Skeletal muscle tissue (tissue), 4 donors: ENCODE measurements around the gene MOXD1. TPM values are rescaled to one million over a fixed set of nuclear protein-coding genes. Genes with fewer than 3 reads are reported as not detected.
"Not testable (repeated sequence)": the region's sequence is repeated elsewhere in the genome, so short reads cannot be mapped to it uniquely, and the experiment has no call there.

Experiments
- H3K27ac ChIP-seq: one replicate; pipeline ENCODE4 v1.7.0; 2013; ENCODE audit warnings: mild to moderate bottlenecking, low read depth, low read length, inconsistent platforms
- H3K27me3 ChIP-seq, 3 donors: one replicate each; pipeline ENCODE4 v1.7.0; 2013; ENCODE audit warnings: low read length in 3 of 3; ENCODE audit not compliant: control insufficient read depth in 3 of 3, insufficient read depth in 3 of 3
- H3K36me3 ChIP-seq, 3 donors: one replicate each; pipeline ENCODE4 v1.7.0; 2013; ENCODE audit warnings: low read length in 3 of 3; ENCODE audit not compliant: control insufficient read depth in 3 of 3, insufficient read depth in 3 of 3
- H3K4me1 ChIP-seq, 3 donors: one replicate each; pipeline ENCODE4 v1.7.0; 2013; ENCODE audit warnings: low read length in 3 of 3, mild to moderate bottlenecking in 3 of 3; ENCODE audit not compliant: control insufficient read depth in 3 of 3, insufficient read depth in 3 of 3
- H3K4me3 ChIP-seq, 3 donors: one replicate each; pipeline ENCODE4 v1.7.0; 2013; ENCODE audit warnings: low read length in 3 of 3
- H3K9ac ChIP-seq, 3 donors: one replicate each; pipeline ENCODE4 v1.7.0; 2013; ENCODE audit warnings: low read length in 3 of 3, mild to moderate bottlenecking in 3 of 3, moderate library complexity in 2 of 3, low read depth in 1 of 3
- H3K9me3 ChIP-seq, 3 donors: one replicate each; pipeline ENCODE4 v1.7.0; 2013; ENCODE audit warnings: low read length in 3 of 3; ENCODE audit not compliant: control insufficient read depth in 3 of 3
- total RNA-seq: library from RNA; depleted of rRNA; stranded (reverse); fragments of >200 nt; gene quantifications from one replicate; pipeline ENCODE4 v1.2.3, GENCODE V29; 2014
- donor health status: Osteomylitis.

MOXD1 gene
- total RNA-seq, 1 donor from 2014 or later, result 1.0 TPM

DNA sequence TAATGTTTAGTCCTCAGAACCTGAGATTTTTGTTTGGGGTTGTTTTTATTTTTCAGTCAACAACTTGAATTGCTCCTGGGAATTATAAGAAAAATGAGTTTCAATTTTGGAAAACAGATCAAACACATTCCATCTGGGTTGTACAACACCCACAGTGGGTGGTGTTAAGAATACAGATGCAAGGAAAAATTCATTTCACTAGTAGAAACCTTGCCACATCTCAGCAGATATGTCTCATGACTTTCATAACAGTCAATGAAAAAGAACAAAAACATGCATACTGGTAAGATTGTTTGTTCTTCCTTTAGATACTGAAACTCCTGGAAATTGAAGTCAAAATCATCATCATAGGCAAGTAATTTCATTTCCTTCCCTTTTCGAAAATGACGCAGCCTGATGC lies 78.9 kb downstream of the MOXD1 start:
- Histone ChIP-seq H3K4me3 (no peak overlapping the region), H3K9me3 (no peaks in the 10 kb centered on the region), H3K36me3 (no peaks in the 10 kb centered on the region), H3K27ac (no peak overlapping the region), H3K27me3 (no peaks in the 10 kb centered on the region), H3K9ac (no peak overlapping the region), H3K4me1 (no peaks in the 10 kb centered on the region)

DNA sequence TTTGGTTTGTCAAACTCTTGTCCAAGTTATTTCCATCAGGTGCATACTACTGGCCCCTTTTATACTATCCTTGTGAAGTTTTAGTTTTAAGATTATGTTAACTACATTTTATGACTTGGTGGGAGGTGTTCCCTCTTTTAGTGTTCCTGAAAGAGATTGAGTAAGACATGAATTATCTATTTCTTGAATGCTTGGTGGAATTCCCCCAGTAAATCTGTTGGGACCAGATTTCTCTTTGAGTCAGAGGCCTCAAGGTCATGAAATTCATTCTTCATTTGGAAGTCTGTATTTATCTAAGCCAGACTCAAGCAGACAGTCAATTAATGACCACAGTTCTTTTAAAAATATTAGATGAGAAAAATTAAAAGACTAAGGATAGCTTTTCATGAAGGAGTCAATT lies 81.3 kb downstream of the MOXD1 start:
- Histone ChIP-seq H3K27ac (no peak overlapping the region), H3K9ac (no peak overlapping the region), H3K36me3 (no peaks in the 10 kb centered on the region), H3K4me1 (no peaks in the 10 kb centered on the region), H3K27me3 (no peaks in the 10 kb centered on the region), H3K9me3 (no peaks in the 10 kb centered on the region), H3K4me3 (no peak overlapping the region)

GRCh38 chr6:132316970-132317369 lies 84.3 kb downstream of the MOXD1 start:
- no peaks in the 10 kb centered on the region for H3K27me3 ChIP-seq
- no peak overlapping the region for H3K27ac ChIP-seq
- no peaks in the 10 kb centered on the region for H3K9me3 ChIP-seq
- H3K4me3 ChIP-seq, result no peak overlapping the region
- no peaks in the 10 kb centered on the region for H3K36me3 ChIP-seq
- H3K9ac ChIP-seq, result no peak overlapping the region
- no peaks in the 10 kb centered on the region for H3K4me1 ChIP-seq

- Histone ChIP-seq H3K27ac (no peak overlapping the region), H3K9ac (no peak overlapping the region), H3K9me3 (peaks cover 0 to 3% (median 2%) of the 10 kb centered on the region in 3 donors), H3K36me3 (no peaks in the 10 kb centered on the region), H3K27me3 (no peaks in the 10 kb centered on the region), H3K4me1 (no peaks in the 10 kb centered on the region), H3K4me3 (no peak overlapping the region)
Observed at GRCh38 chr6:132314432-132314831, 86.8 kb downstream of the MOXD1 start.

DNA sequence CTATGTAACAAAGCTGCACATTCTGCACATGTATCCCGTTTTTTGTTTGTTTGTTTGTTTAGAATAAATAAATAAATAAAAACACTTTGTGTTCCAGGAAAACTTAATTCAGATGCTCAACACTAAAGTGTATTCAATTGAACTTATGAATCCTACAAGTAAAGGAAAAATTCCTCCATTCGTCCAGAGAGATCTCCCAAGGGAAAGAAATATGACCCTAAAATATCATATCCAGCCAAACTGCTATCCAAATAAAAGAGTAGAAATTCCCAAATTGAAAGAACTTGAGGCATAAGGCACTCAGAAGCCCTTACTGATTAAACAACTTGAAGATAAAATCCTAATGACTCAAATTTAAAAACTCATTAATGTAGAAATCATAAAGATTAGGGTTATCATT lies 90.4 kb downstream of the MOXD1 start:
- H3K9ac ChIP-seq, result no peak overlapping the region
- no peaks in the 10 kb centered on the region for H3K27me3 ChIP-seq
- no peaks in the 10 kb centered on the region for H3K36me3 ChIP-seq
- H3K27ac ChIP-seq, result no peak overlapping the region
- H3K4me1 ChIP-seq, result no peaks in the 10 kb centered on the region
- H3K9me3 ChIP-seq, result peaks cover 0 to 3% (median 2%) of the 10 kb centered on the region in 3 donors
- H3K4me3 ChIP-seq, result no peak overlapping the region

- not testable (repeated sequence) for H3K27ac ChIP-seq, H3K4me3 ChIP-seq, H3K4me1 ChIP-seq, H3K36me3 ChIP-seq, H3K27me3 ChIP-seq, H3K9me3 ChIP-seq, H3K9ac ChIP-seq
Observed at GRCh38 chr6:132310151-132310550, 91.1 kb downstream of the MOXD1 start.

DNA sequence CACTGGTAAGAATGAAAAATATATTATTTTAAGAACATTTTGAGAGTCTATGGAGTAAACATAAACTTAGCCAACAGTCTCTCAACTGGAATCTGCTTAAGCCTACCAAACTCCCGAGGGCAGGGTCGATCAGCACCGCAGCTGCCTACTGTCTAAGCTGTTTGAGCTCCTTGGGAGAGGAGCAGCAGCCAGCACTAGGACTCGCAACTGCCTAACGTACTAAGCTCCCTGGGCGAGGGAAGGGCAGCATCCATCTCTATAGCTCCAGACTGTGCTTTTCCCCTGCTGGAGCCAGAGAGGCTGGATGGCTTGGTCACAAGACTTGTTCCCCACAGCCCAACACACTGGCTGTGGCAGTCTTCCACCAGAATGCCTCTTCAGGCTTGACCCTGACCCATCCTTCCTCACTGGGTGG lies 96.4 kb downstream of the MOXD1 start:
- Histone ChIP-seq H3K9me3 (peaks cover 0 to 3% (median 2%) of the 10 kb centered on the region in 3 donors), H3K36me3 (no peaks in the 10 kb centered on the region), H3K4me3 (no peak overlapping the region), H3K9ac (no peak overlapping the region), H3K27me3 (peaks cover 0 to 2% (median 0%) of the 10 kb centered on the region in 3 donors), H3K4me1 (no peaks in the 10 kb centered on the region), H3K27ac (no peak overlapping the region)

GRCh38 chr6:132300323-132300949 lies 100.8 kb downstream of the MOXD1 start:
- no peaks in the 10 kb centered on the region for H3K4me1 ChIP-seq
- no peaks in the 10 kb centered on the region for H3K36me3 ChIP-seq
- peaks cover 0 to 2% (median 0%) of the 10 kb centered on the region in 3 donors for H3K27me3 ChIP-seq
- H3K27ac ChIP-seq, result no peak overlapping the region
- H3K9me3 ChIP-seq, result no peaks in the 10 kb centered on the region
- no peak overlapping the region for H3K4me3 ChIP-seq
- no peak overlapping the region for H3K9ac ChIP-seq

DNA sequence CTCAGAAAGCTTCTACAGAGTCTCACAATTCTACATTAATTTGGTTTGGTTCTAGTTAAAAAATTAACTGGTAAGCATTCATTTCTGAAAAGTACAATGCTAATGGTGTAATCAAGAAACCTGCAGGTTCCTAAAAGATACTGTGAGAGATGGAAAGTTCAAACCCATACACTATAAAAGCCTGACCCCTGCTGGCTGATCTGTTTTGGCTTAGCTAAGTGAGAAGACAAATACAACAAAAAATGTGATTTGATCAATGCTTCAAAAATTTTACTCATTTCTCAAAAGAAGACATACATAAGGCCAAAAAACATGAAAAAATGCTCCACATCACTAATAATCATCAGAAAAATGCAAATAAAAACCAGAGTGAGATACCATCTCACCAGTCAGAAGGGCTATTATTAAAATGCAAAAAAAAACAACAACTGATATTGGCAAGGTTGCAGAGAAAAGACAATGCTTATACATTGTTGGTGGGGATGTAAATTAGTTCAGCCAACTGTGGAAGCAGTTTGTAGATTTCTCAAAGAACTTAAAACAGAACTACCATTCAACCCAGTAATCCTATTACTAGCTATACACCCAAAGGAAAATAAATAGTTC lies 102.8 kb downstream of the MOXD1 start:
- no peaks in the 10 kb centered on the region for H3K36me3 ChIP-seq
- no peaks in the 10 kb centered on the region for H3K27me3 ChIP-seq
- H3K4me1 ChIP-seq, result no peaks in the 10 kb centered on the region
- H3K27ac ChIP-seq, result no peak overlapping the region
- H3K9ac ChIP-seq, result no peak overlapping the region
- H3K9me3 ChIP-seq, result no peaks in the 10 kb centered on the region
- H3K4me3 ChIP-seq, result no peak overlapping the region

GRCh38 chr6:132289756-132290155 lies 111.5 kb downstream of the MOXD1 start:
- Histone ChIP-seq H3K36me3 (no peaks in the 10 kb centered on the region), H3K9ac (no peak overlapping the region), H3K4me1 (peaks cover 0 to 6% (median 0%) of the 10 kb centered on the region in 3 donors), H3K27ac (no peak overlapping the region), H3K4me3 (no peak overlapping the region), H3K9me3 (no peaks in the 10 kb centered on the region), H3K27me3 (no peaks in the 10 kb centered on the region)
